Embryonic facial prominence (tissue), 1 donor: ENCODE measurements around the gene CNTN1.

Experiments used
- DNase-seq: peaks from one replicate; pipeline ENCODE4 v3.0.0-alpha.2; 2016; ENCODE audit errors: extremely low spot score

Gene CNTN1

GRCh38 chr12:40768125-40768864 is 76.1 kb downstream of the CNTN1 start:
- DNase-seq: no peak

GRCh38 chr12:40769846-40770245 is 77.6 kb downstream of the CNTN1 start:
- DNase-seq: no peak

- DNase-seq: no peak
Observed at GRCh38 chr12:40770781-40771180, 78.5 kb downstream of the CNTN1 start.

- no peak for DNase-seq
Observed at GRCh38 chr12:40775661-40776060, 83.4 kb downstream of the CNTN1 start.

- no peak for DNase-seq
Observed at GRCh38 chr12:40784102-40784501, 91.9 kb downstream of the CNTN1 start.

GRCh38 chr12:40788276-40788675 is 96.0 kb downstream of the CNTN1 start:
- DNase-seq: no peak

- DNase-seq: no peak
Observed at GRCh38 chr12:40792792-40793386, 100.7 kb downstream of the CNTN1 start.

- no peak for DNase-seq
Observed at GRCh38 chr12:40793471-40793870, 101.2 kb downstream of the CNTN1 start.

DNA sequence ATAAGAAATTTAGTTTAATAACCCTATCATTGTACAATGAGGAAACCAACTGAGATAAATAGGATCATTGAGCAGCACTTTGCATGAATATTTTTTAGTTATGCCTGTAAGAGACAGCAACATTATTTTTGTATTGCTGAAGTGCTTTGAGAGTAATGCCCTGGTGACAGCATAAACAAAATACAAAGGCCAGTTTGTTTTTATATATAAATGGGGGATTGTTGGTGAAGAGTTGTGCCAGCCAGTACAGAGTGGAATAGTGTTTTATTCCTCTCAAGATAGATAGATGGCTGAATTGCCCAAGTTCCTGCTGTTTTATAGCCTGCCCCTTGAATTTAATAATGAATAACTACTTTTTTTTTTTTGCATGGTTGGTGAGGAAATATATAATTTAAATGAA is 101.8 kb downstream of the CNTN1 start:
- no peak for DNase-seq

DNA sequence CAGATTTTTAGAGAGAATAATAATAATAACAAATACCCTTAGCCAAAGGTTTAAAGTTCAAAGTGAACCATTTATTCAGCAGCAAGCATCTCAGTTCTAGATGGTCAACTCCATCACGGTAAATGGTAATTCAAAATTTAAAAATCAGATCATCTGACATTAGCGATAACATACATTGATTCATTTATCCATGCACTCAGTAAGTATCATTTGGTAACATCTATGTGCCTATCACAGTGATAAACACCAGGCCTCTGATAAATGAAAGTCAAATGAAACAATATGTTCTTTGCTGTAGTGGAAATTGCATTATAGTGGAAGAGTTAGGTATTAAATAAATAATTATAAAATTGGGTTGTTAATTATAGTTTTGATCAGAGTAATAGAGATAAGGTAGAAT is 108.8 kb downstream of the CNTN1 start:
- no peak for DNase-seq

GRCh38 chr12:40801861-40802260 is 109.6 kb downstream of the CNTN1 start:
- DNase-seq: no peak

GRCh38 chr12:40802656-40803055 is 110.4 kb downstream of the CNTN1 start:
- no peak for DNase-seq

GRCh38 chr12:40819436-40820108 is 127.3 kb downstream of the CNTN1 start:
- DNase-seq: no peak

DNA sequence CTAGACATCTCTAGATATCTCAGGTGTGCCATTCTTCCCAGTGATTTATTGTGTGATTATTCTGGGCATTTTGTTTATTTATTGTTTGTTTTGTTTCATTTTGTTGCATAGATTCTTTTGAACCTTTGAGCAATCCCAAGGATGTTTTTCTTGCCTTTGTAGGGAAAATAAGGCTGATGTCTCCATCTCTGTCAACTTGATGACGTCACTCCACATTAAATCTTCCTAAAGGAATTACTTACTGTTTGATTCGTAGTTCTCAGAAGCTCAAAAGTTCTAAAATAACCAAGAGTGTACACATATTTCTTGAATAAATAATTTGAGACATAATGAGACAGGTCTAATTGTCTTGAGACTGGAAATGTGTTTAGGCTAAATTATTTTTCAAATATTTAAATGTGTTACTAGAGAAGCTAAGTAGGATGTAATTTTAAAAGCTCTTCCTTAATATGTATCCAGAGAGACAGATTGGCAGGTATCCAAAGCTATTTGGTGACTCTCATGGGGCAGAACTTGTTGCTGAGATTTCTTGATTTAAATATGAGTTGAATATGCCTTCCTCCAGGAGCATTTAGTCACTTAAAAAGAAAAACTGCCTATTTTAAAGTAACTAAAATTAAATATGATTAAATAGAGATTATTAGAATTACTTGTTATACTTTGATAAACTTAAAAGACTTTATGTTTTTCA is 128.7 kb downstream of the CNTN1 start:
- no peak for DNase-seq

GRCh38 chr12:40825156-40825555 is 132.9 kb downstream of the CNTN1 start:
- no peak for DNase-seq

DNA sequence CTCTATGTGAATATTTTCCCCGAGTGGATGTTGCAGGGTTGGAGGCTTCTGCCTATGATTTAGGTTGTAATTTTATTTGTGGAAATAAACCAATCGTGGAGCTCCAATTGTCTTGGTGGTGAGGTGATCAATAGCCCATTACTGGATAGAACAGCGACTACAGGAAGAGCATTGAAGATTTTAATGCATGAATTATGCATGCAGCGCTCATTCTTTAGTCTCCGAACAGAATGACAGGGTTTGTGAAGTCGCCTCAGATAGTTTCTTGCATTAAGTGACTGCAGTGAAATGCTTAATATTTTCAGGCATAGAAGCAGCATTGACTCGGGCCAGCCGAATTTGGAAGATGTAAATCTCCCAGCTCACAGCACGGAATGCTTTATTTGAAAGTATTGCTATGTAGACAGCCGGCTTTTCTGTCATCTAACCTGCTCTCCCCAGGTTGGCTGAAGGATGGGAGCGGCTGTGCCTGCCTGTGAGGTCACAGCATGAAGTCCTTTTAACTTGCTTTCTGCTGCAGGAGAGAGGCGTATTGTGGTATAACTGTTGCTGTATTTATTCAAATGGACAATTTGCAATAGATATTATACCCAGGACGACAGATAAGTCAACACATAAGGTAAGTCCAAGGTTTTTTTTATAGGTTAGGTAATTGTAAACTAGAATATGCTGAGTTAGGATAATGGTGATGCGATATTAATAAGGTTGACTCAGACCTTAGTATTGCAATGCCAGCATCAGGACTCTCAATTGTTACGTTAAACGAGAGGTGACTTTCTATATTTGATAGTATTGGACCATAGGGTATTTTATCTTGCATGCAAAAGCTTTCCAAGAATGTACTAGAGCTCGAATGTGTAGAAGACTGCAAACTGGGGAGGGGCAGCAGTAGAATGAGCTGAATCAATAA is 135.7 kb downstream of the CNTN1 start:
- DNase-seq: no peak

DNA sequence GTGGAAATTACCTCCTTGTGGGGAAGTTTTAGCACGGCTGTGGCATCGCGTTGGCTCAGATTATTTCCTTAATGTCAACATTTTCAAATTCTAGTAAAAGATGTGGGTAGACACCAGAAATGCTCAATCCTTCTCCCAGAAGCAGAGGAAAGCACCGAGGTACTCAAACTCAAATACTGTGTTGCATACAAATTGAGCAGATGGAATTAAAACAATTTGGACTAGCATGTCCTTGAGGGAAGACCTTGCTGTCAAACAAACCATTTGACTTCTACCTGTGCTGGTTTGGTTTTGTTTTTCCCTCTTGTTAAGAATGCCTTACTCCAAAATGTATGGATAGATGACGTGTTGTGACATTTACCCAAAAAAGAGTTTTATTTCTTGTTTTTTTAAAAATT is 136.4 kb downstream of the CNTN1 start:
- DNase-seq: no peak

- no peak for DNase-seq
Observed at GRCh38 chr12:40829738-40830144, 137.5 kb downstream of the CNTN1 start.

GRCh38 chr12:40831916-40832315 is 139.7 kb downstream of the CNTN1 start:
- DNase-seq: no peak

GRCh38 chr12:40832668-40833067 is 140.4 kb downstream of the CNTN1 start:
- DNase-seq: no peak

DNA sequence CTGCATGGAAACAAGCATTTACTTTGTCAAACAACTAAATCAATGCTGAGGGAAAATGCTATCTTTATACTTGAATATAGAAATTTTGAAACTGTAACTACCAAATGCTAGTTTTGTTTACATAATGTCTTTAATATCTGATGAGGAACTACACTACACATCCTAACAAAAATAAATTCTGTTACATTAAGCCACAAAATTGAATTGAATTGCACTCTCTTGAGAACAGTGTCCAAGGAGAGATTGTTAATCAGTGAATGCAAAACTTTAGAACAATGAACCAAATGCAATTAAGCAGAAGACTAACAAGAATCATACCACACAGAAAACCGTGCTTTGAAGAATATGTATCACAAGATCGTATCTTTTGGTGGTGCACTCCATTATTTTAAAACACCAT is 141.6 kb downstream of the CNTN1 start:
- no peak for DNase-seq
